AG09319 (cell line): ENCODE measurements around the gene STK39.

Experiments used
- DNase-seq: peaks from one replicate; pipeline ENCODE4 v3.0.0-alpha.2; 2010; ENCODE audit warnings: low read depth; ENCODE audit errors: extremely low read depth
- TF ChIP-seq, protein P1 (sequence below): IDR thresholded peaks from 2 replicates; pipeline ENCODE4 v1.5.1; 2011; ENCODE audit warnings: low read depth, mild to moderate bottlenecking, inconsistent platforms, low read length, moderate library complexity

Gene STK39

DNA sequence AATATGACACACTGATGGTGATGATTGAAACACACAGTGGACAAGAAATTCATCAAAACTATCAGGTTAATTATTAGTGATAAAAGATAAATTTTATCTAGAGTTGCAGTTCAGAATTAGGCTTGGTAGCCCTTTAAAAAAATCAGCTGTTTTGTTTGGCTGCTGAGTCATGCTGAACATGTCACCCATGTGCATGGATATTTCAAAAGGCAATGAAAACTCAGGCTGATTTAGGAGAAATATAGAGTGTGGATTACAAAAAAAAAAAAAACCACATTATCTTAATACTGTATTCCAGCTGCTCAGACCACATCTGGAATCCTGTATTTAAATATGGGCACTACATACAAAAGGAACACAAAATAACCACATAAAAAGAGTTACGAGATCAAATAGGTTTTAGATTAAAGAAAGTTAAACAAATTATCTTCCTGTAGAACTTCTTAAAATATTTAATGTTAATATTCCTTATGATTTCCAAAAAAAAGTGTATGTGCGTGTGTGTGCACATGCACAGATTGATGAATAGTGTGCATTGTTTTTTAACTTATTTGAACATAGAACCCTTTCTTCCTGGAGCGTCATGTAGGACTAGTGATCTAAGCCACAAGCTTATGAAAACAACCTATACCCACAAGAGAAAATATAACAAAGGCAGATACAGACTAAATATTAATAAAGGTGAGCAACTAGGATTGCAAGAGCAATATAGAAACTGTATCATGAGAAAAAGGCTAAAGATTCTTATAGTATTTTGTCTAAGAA, 186.2 kb downstream of the STK39 start:
- peak; percentile 5 for DNase-seq
- TF ChIP-seq, protein P1, sequence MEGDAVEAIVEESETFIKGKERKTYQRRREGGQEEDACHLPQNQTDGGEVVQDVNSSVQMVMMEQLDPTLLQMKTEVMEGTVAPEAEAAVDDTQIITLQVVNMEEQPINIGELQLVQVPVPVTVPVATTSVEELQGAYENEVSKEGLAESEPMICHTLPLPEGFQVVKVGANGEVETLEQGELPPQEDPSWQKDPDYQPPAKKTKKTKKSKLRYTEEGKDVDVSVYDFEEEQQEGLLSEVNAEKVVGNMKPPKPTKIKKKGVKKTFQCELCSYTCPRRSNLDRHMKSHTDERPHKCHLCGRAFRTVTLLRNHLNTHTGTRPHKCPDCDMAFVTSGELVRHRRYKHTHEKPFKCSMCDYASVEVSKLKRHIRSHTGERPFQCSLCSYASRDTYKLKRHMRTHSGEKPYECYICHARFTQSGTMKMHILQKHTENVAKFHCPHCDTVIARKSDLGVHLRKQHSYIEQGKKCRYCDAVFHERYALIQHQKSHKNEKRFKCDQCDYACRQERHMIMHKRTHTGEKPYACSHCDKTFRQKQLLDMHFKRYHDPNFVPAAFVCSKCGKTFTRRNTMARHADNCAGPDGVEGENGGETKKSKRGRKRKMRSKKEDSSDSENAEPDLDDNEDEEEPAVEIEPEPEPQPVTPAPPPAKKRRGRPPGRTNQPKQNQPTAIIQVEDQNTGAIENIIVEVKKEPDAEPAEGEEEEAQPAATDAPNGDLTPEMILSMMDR, result no peak

DNA sequence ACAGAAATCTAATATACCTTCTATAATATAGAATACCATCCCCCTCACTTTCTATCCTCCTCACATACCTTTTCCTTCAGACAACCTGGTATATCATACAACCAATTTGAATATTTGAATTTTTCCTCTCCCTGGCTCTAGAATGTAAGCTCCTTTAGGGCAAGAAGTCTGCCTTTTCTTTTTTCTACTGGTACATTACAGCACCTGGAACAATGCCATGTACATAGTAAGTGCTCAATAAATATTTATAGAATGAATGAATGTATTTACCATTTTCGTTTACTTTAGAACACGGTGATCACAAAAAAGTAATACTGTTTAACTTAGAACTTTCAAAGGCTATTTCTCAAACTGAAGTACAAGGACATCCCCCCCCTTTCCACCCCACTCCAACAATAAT, 187.6 kb downstream of the STK39 start:
- no peak for DNase-seq
- TF ChIP-seq, protein P1, result no peak

DNA sequence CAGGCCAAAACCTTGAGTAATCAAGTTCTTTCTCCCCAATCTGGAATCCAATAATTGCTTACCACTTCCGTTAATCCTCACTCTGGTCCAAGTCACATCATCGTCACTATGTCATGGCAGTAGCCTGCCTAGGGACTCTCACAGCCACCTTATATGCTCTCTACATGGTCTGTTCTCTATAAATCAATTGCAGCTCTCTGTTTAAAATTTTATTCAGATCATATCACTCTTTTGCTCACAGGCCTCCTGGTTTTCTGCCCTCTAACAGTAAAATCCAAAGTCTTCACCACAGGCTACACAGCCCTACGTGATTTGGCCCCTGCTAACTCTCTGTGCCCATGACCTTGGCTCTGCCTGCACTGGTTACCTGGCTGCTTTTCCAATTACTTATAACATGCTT, 188.7 kb downstream of the STK39 start:
- TF ChIP-seq, protein P1, result no peak
- no peak for DNase-seq

DNA sequence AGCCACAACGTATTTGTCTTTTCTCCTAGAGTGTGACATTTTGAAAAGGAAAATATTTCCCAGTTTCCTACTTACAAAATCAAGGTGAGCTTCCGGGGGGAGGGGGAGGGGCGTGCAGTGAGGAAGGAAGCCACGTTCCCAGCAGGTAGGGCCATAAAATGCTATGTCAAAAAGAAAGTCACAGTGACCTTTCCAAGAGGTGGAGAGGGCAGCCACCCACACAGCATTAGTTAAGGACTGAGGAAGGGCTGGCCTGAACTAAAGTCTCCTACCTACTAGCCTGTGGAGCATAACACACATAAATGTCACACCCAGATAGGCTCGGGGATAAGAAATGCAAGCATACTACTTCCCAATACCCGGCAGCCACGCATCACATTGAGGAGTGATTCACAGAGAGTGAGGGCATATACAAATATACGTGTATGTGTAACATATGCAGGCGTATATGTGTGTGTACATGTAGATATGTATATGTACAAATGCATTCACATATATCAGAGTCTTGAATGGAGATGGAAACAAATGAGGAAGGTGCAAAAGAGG, 191.1 kb downstream of the STK39 start:
- TF ChIP-seq, protein P1, result no peak
- no peak for DNase-seq

DNA sequence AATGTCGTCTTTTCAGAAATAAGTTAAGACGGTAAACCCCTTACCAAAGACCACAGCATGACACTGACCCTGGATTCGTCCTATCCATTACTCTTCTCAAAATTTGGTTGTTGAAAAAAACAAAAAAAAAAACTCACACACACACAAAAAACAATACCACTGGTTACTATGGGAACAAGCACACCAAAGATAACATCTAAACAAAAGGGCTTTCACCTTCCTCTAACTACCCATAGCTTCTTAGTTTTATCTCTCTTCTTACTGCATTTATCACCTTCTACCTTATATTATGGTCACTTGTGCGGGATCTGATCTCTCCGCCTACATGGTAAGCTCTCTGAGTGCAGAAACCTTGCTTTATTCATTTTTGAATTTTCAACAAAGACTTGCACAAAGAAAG, 192.7 kb downstream of the STK39 start:
- DNase-seq, result no peak
- TF ChIP-seq, protein P1, result no peak

DNA sequence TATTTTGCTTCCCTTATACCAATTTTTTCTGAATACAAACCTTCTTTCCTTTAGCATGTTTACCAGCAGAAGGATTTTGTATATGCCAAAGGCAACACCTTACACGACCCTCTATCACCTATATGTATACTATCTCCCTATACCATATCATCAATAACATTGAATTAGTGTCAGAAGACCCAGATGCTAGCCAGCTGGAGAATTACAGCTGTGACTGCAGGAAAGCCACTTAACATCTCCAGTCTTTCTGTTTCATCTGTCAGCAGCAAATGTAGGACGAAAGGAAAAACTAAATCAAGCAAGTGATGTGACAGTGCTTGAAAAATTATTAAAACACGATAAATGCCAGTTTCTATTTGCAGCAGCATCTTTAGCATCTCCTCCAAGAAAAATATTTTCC, 193.7 kb downstream of the STK39 start:
- TF ChIP-seq, protein P1, result no peak
- no peak for DNase-seq

DNA sequence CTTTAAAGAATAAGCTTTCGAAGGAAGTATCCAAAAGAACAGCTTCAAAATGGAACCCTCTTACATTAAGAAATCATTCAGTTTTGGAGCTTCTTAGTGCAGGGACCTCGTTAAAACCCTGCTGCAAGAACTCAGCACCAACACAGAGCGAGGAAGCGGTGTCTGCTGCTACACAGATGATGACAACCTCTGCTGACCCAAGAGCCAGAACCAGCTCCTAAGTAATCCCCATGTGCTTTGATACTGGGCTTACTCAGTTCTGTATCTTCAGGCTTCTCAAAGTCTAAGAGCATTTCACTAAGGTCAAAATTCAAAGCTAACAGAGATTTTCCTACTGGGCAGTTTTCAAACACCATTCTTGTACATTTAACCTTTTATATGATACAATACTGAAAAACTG, 194.6 kb downstream of the STK39 start:
- TF ChIP-seq, protein P1, result no peak
- DNase-seq, result no peak
